NCI-H2227 treated with DMSO at 0.1 percent for 48 hours (cell line): ENCODE results near the gene TIMM17A.

Experiments used
- DNase-seq: peaks from one replicate; lab custom pipeline; 2025; lab: John Stamatoyannopoulos, UW

The TIMM17A gene

DNA sequence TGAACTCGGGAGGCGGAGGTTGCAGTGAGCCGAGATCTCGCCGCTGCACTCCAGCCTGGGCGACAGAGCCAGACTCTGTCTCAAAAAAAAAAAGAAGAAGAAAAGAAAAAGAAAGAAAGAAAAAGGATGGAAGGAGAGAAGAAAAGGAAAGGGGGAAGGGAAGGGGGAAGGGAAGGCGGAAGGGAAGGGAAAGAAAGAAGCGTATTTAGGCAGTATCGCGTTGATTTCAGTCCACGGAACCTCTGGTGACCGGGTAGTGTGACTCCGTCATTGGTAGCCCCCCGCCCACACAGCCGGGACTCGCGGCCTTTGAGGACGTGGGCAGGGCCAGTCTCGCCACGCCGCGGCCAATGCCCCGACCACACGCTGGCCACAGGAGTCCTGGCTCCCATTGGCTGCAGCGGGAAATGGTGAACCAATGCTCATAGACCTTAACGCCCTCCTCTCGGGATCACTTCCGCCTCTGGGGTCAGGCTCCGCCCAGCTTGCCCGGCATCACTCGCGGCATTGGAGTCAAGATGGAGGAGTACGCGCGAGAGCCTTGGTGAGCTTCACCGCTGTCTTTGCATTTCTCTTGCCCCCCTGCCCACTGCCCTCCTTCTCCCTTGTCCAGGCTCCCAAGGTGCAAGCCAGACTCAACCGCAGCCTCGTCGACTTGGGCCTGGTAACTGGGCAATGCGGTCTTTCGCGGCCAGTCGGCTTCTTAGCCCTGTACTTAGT, at the start of gene TIMM17A:
Gene TIMM17A (plus strand): TSS at position 495 of the 720 bp plus-strand sequence. CDS start 24 bp downstream, at position 519.
- DNase-seq: peak; percentile 98

DNA sequence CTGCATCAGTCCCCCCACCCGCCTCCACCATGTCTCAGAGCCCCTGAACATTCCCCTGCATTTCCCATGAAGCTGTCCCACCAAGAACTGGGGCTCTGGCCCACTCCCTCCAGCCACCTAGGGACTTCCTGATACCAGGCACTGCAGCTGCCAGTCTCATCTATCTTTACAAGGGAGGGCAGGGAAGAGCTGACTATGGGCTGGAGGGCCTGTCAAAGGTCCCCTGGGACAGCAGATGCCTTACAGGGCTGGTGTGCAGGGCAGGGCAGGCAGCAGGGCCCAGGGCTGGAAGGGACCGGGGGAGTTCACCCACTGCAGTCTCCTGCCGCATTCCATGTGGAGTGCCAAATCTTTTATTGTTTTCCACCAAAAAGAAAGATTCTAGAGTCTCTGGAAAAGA, 49.0 kb upstream of the TIMM17A start:
- DNase-seq: no peak

DNA sequence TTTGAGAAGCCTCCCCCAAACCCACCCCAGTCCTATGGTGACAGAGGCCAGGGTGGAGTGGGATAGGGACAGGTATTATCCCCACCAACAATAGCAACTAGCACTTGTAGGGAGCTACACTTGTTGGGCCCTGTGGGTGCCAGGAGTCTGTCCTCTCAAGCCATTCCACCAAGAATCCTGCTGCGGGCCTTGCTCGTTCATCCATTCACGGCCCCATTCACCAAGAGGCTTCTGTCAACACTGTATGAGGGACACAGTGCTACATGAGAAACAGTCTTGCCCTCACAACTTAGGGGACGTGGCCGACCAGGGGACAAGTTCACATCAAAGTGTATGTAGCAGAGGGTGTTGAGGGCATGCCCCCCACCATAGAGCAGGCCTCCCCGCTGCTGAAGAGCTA, 47.7 kb upstream of the TIMM17A start:
- no peak for DNase-seq

DNA sequence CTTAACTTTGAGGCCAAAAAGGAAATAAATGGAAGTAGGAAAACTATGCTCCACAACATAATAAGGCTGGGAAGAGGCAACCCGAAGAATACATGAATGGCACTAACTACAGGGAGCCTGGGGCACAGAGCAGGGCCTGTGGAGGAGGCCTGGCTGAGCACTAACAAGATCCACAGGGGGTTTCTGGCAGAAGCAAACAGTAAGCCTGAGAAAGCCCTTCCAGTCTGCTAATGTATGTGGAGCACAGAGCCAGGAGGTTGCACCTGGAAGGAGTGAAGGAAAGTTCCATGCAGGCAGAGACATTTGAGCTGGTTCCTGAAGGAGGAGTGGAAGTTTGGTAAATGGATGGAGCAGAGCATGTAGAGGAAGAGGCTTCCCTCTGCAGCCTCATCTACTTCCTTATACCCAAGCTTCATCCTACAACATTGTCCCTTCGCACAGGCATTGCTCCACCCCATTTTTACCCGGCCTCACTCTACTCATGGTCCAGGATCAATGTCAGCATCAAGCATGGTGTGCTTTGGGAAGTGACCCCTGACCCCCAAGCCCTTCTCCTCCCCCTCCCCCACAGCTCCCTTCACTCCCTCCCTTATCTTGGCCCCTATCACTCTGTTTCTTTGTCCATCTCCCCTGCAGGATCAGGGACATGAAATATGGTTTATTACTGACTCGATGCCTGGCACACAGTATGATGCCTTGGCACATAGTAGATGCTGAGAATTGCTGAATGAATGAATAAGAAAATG, 43.3 kb upstream of the TIMM17A start:
- peak; percentile 26 for DNase-seq

DNA sequence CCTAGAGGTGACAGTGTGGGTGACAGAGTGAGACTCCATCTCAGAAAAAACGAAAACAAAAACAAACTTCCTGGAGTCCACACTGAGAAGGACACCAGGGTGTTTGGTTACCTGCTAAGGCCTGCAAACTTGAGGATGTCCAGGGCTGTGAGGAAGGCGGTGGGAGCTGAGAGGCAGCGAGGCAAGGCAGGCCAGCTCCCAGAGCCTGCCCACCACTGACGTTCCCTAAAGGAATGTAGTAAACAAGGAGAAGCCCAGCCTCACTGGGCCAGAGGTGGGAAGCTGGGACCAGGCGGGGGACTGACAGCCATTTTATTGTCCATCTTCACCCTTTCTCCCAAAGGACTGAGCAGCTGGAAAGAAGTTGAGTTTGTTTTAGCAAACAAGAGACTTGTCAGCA, 42.5 kb upstream of the TIMM17A start:
- no peak for DNase-seq

DNA sequence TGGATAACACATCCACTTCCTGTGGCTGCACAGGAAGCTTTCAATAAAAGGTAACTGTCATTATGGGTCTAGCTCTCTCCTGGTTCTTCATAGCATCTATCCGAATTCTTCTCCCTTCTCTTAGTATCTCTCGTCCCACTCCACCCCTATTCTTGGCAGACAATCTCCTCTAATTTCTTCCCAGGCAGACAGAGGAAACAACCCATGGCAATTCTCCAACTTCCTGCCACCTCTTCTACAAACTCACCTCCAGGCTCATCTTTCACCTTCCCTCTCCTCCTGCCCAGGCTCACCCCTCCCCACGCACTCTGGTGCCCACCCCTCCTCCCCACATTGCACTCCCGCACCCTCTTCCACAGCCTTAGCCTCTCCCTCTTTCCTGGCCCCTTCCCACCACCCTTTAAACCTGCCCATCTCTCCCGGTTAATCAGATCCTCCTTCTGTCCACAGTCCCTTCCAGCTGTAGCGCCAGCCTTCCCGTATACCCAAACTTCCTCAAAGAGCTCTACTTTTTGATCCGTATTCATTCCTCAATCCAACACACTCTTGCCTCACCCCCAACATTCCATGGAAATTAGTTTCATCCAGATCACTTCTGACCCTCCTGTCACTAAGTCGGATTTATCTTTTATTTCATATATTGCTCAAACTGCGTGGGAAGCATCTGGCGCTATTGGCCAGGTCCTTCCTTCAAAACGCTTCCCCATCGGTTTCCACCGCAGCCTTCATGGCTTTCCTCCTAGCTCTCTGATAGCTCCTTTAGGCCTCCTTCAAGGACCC, 40.7 kb upstream of the TIMM17A start:
- DNase-seq: no peak

DNA sequence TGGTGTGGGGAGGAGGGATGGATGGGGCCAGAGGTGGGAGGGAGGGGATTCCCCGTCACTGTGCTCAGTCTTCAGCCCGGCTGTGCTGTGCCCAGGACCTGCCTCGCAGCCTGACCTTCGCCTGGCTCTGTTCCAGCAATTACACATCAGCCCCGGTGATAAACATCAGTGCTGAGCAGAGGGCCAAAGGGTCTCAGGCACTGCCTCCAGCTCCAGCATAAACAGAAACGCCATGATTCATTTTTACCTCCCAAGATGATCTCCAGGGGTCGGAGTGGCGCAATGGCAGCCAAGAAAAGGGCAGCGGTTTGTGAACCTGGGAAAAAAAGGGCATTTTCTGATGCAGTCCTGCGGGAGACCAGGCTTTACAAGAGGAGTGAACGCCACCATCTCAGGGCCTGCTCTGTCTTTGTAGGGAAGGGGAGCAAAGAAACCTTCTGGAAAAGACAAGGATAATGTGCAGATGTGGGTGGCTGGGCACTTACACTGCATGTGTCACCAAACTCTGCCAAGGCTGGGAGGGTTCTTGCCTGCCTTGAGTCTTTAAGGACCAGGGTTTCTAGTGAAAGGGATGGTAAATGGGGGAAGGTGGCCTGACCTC, 38.6 kb upstream of the TIMM17A start:
- peak; percentile 66 for DNase-seq

DNA sequence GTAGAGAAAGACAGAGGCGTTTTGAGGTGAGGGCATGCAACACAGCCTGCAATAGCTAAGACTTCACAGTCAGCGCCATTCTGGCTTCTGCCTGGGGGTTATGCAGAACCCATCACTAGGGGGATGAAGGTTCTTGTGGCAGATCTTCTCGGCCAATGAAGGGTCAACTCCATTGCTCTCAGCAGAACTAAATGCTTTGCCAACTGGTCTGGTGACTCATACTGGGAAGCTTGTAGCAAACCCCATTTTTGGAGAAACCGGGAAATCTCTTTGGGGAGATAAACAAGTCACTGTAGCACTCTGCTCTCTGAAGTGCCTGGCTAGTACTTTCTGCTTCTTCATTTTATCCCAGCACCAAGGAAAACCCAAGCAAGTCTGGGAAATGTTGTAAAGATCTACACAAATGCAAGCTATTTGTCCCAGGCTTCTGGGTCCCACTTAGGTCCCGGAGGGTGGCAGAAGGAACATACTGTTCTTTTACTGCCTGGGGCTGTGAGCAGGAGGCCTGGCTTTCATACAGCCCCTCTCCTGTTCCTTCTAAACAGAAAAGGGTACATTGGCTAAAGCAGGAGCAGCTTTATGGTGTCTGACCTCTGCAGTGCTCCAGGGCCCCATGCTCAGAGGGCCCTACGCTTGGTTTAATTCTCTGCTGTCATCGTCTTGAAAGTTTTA, 37.8 kb upstream of the TIMM17A start:
- no peak for DNase-seq

DNA sequence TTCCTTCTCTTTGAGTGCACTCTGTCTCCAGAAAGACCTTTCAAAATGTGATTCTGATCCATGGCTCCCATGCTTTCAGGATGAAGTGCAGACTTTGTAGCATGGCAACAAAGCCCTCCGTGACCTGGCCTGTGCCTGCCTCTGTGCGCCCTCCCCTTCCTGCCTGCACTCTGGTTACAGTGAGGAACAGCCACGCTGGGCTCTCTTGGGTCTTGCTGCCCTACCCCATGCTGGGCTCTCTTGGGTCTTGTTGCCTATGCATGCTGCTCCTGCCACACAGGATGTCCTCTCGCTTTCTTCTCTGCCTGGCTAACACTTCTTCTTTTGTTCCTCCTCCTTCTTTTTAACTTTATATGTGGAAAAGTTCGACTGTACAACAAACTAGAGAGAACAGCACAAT, 37.0 kb upstream of the TIMM17A start:
- no peak for DNase-seq

DNA sequence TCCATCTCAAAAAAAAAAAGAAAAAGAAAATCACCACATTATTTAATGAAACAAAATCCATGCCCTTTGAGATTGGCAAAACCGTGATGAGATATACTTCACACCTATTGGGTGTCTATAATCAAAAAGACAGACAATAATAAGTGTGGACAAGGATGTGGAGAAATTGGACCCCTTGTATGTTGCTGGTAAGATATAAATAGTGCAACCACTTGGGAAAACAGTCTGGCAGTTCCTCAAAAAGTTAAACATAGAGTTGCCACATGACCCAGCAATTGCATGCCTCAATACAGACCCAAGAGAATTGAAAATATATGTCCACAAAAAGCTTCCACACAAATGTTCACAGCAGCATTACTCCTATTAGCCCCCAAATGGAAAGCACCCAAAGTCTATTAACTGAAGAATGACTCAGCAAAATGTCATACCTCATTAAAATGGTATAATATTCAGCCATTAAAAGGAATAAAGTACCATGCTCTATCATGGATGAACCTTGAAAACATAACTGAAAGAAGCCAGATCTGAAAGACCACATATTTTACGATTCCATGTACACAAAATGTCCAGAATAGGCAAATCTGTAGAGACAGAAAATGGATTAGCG, 33.2 kb upstream of the TIMM17A start:
- DNase-seq: no peak

DNA sequence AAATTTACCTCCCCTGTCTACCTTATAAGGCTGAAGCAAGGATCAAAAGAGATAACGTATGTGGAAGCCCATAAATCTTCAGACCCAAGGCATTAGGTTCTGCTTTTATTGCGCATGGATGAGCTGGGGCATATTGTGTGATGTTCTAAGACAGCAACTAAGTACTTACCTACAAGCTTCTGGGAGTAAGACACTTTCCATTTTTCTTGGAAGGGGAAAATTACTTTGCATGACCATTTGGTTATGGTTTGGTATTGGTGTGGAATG, 30.1 kb upstream of the TIMM17A start:
- DNase-seq: no peak

DNA sequence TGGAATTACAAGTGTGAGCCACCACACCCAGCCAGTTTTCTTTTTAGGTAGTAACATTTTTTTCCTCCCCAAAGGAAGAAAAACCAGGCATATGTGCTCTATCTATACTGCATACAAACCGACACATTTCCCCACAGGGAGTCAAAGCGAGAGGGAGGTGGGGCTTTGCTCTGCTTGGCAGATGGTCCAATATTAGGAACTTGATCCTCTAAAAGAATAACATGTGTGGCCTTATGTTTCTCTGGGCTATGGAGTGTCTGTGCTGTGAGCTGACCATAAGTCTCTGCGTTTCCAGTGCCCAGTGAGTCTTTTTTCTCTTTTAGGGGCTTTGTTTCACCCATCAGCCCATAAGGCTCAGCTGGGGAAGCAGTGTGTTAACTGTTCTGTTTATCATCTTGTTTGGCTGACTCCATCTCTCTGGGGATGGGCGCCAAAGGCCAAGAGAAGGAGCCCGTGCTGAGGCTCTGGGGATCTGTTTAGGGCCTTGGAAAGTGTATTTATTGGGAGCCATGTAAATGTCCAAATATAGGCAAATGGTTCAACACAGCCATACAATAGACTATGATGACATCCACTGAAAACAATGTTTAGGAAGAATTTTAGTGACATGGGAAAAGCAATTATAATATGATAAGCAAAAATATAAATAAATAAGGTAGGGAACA, 29.2 kb upstream of the TIMM17A start:
- DNase-seq: no peak

DNA sequence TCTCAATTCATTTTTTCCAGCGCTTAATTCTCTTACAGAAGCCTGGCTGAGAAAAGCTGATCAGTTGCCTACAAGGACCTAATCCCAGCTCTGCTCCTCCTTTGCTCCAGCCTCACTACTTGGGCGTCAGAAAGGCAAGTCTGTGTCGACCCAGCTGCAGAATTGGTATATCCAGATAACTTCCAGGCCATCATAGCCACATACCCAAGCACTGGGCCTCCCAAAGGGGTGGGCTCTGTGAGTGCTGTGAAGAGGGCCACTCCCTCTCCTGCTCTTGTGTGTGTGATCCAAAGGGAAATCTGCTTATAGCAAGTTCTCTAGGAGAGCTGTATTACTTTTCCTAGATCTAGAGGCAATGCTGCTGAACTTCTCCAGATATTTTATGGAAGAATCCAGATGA, 27.0 kb upstream of the TIMM17A start:
- DNase-seq: no peak

DNA sequence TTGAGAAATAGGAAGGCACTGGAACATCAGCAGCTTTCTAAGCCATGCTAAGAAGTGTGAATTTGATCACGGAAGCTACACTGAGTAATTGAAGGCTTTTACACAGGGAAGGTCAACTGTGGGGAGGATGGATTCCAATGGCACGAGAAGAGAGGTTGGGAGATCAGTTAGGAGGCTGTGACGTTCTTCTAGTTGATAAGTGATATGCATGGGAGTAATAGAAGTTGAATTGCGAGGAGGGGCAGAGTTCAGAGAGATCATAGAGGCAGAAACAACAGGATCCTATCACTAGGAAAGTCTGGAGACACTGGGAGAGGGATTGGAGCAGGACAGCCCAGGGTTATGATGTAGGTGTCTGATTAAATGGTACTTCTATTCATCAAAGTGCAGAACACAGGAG, 25.2 kb upstream of the TIMM17A start:
- no peak for DNase-seq

DNA sequence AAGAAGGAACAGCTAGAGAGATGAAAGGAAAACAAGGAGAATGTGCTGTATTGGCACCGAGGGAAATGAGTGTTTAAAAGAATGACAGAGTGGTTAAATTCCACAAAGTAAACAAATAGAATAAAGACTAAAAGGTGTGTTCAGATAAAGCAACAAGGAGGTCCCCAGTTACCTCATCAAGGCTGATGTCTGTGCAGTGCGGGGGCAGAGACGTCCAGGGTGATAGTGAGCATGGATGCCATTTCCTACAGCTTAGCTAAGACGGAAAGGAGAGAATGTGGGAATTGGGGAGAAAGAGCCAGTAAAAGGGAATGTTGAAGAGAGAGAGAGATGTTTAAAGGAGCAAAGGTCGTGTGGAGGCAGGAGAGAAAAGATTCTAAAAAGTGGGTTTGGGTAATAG, 24.5 kb upstream of the TIMM17A start:
- no peak for DNase-seq

DNA sequence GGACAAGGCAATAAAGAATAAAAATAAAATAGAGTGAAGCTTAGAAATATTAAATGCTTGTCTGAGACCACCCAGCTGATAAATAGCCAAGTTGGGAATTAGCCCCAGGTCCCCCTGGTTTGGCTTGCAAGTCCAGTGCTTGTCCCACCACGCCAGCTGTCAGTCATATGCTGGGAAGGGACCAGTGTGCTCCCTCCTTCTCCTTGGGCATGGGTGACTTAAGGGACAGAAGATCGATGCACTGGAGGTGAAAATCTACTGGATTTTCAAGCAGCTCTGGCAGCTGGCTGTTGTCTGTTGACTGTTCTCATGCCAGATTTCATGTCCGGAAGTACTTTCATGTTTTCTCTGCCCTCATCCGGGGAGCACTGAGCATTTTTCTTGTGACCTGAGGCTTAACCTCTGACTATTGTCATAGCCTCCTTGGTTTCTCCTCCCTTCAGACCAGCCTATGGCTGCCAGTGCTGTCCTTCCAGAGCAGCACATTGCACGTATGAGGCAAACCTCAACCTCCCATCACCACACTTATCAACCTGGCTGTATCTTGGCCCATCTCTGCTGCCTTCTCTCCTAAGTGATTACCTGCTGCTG, 21.4 kb upstream of the TIMM17A start:
- DNase-seq: no peak

DNA sequence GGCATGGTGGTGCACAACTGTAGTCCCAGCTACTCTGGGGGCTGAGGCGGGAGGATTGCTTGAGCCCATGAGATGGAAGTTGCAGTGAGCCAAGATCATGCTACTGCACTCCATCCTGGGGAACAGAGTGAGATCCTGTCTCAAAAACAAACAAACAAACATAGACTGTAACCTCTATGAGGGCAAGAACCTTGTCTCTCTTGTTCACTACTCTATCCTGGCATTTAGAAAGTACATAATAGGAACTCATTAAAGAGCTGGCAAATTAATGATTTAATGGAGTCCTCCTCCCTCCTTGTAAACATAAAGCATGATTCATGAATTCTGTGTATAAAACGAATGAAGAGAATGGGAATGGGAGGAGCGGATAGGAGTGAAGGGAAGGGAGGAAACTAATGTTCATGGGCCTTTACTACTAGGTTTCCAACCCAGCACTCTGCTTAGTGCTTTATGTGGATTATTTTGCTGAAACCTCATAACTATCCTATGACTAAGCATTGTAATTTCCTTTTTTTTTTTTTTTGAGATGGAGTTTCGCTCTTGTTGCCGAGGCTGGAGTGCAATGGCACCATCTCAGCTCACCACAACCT, 17.6 kb upstream of the TIMM17A start:
- no peak for DNase-seq

DNA sequence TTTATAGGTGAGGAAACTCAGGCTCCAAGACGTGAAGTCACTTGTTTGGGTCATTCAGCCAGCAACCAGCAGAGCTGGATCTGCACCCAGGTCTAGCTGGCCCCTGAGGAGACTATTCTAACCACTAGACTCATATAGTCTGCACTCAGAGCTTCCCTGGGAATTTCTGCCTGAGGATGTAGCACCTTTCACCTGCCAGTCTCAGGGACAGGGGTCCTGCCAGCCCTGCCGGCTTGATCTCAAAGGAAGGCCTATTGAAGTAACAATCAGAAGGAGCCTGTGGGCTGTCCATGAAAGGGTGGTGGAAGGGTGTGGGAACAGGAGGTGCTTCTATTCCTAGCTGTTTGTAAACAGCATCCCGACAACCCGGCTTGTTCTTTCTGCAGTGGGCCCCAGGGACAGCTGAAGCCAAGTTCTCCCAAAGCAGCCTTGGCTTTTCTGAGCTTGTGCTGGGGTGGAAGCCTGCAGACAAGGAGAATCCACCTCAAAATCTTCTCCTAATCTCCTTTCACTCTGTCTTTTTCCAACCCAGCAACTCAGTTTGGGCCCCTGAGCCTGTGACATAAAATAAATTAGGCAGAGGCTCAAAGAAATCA, 16.8 kb upstream of the TIMM17A start:
- no peak for DNase-seq

DNA sequence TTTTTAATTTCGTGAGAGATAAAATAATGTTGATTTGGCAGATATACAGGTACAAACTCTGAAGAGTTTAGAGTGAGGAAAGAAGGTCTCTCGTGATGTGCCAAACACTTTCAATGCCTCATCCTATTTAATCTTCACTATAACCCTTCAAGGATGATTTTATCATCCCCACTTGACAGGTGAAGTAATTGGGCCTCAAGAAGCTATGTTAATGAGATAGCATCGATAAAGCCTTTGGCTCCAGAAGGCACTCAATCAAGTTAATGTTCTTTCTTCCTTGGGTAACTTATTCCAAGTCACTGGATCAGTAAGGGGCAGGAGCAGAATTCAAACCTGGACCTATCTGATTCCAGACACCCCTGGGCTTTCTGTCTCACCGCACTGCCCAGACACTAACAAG, 16.2 kb upstream of the TIMM17A start:
- no peak for DNase-seq

DNA sequence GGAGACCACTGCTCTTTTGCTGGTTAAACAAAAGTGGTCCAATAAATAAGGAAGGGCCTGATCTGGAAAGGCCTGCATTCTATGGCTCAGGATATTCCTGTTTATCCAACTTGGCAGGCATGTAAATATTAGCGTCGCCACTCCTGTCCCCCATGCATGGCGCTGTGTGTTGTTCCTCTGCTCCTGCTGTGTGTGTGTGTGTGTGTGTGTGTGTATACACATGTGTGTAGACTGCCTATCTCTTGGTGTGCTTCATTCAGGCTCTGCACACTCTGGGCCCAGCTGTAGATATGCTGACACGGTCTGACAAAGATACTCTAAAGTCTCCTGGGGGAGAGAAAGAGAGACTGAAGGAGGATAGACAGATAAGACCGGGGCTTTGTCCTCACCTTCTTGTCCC, 15.7 kb upstream of the TIMM17A start:
- DNase-seq: no peak
